Ishikawa (cell line): ENCODE results near the gene HACD1.

Source experiments
- CEBPB ChIP-seq: IDR thresholded peaks from 2 replicates; pipeline ENCODE4 v1.6.1; 2012
- CREB1 ChIP-seq: IDR thresholded peaks from 2 replicates; pipeline ENCODE4 v1.6.1; 2012; ENCODE audit warnings: low read depth
- EGR1 ChIP-seq: IDR thresholded peaks from 2 replicates; pipeline ENCODE4 v1.6.1; 2012
- EP300 ChIP-seq: IDR thresholded peaks from 2 replicates; pipeline ENCODE4 v1.6.1; 2012; ENCODE audit warnings: borderline replicate concordance
- FOXM1 ChIP-seq: IDR thresholded peaks from 2 replicates; pipeline ENCODE4 v1.6.1; 2012; ENCODE audit warnings: low read depth, borderline replicate concordance
- NFIC ChIP-seq: IDR thresholded peaks from 2 replicates; pipeline ENCODE4 v1.6.1; 2012
- RAD21 ChIP-seq: IDR thresholded peaks from 2 replicates; pipeline ENCODE4 v1.6.1; 2012; ENCODE audit warnings: low read depth
- REST ChIP-seq: IDR thresholded peaks from 2 replicates; pipeline ENCODE4 v1.6.1; 2012; ENCODE audit warnings: low read depth, mild to moderate bottlenecking
- TAF1 ChIP-seq: IDR thresholded peaks from 2 replicates; pipeline ENCODE4 v1.6.1; 2012; ENCODE audit warnings: low read depth, mild to moderate bottlenecking
- TCF12 ChIP-seq: IDR thresholded peaks from 2 replicates; pipeline ENCODE4 v1.6.1; 2012; ENCODE audit warnings: low read depth
- TEAD4 ChIP-seq: IDR thresholded peaks from 2 replicates; pipeline ENCODE4 v1.6.1; 2012
- USF1 ChIP-seq: IDR thresholded peaks from 2 replicates; pipeline ENCODE4 v1.6.1; 2012
- YY1 ChIP-seq: IDR thresholded peaks from 2 replicates; pipeline ENCODE4 v1.6.1; 2012; ENCODE audit warnings: low read depth
- ZBTB7A ChIP-seq: IDR thresholded peaks from 2 replicates; pipeline ENCODE4 v1.6.1; 2012; ENCODE audit warnings: low read depth
- TF ChIP-seq, protein P1 (sequence below): IDR thresholded peaks from 2 replicates; pipeline ENCODE4 v1.6.1; 2012

HACD1 gene

DNA sequence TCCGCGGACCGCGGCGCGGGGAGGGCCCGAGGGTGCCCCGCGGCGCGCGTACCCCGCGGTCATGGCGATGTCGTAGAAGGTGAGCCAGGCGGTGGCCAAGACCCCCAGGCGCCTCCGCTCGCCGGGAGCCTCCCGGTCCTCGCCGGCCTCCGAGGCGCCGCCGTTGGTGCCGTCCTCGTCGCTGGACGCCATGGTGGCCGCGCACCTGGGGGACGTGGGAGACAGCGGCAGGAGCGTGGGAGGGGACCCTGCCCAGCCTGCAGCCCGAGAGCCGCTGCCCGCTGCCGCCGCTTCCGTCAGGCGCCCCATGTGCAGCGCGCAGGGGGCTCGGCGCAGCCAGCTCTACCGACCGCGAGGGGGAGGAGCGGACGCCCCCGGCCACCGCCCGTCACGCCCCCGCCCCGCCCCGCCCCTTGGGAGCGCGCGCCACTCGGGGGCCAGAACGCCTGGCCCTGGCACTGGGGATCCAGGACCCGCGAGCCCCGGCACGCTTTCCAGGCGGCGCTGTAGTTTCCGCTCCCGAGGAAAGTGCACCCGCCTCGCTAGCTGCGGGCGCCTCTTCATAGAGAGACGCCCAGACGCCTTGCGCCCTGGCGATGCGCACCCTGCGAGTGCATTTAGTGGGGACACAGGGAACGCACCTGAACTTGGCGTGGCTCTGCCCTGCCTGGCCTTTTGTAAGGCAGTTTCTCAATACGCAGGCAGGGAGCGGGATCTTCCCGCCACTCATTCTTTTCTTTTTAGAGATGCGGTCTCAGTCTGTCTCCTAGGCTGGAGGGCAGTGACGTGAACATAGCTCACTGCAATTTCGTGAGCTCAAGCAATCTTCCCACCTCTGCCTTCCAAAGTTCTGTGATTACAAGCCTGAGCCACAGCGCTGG, at the start of gene HACD1:
Gene HACD1, minus strand, starts transcription at position 344 of the 881 bp plus-strand sequence. Its CDS starts 35 bp downstream, at position 309.
- TF ChIP-seq FOXM1: no peak
- peak; percentile 4; the same call in 1 of the 2 replicates for TF ChIP-seq NFIC
- TF ChIP-seq, protein P1, sequence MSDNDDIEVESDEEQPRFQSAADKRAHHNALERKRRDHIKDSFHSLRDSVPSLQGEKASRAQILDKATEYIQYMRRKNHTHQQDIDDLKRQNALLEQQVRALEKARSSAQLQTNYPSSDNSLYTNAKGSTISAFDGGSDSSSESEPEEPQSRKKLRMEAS: peak; percentile 63; the same call in 1 of the 2 replicates
- 0 out of 2 replicates have a peak, but pooled peaks have one; percentile 58 for TF ChIP-seq EGR1

- TF ChIP-seq NFIC (no peak), ZBTB7A (no peak), REST (no peak), CREB1 (no peak), TCF12 (no peak), TAF1 (no peak), CEBPB (no peak), FOXM1 (no peak), RAD21 (no peak), TEAD4 (no peak), YY1 (no peak), USF1 (no peak)
- TF ChIP-seq, protein P1: no peak
Observed at GRCh38 chr10:17665747-17666146, 48.6 kb upstream of the HACD1 start.

GRCh38 chr10:17663450-17663849, 46.3 kb upstream of the HACD1 start:
- TF ChIP-seq REST (no peak), TCF12 (no peak), EP300 (no peak), TAF1 (no peak), USF1 (no peak), YY1 (no peak), CREB1 (no peak), NFIC (no peak), RAD21 (no peak)

- TF ChIP-seq RAD21 (no peak), YY1 (no peak), NFIC (no peak), CEBPB (no peak), CREB1 (no peak)
Observed at GRCh38 chr10:17662193-17663138, 45.3 kb upstream of the HACD1 start.

DNA sequence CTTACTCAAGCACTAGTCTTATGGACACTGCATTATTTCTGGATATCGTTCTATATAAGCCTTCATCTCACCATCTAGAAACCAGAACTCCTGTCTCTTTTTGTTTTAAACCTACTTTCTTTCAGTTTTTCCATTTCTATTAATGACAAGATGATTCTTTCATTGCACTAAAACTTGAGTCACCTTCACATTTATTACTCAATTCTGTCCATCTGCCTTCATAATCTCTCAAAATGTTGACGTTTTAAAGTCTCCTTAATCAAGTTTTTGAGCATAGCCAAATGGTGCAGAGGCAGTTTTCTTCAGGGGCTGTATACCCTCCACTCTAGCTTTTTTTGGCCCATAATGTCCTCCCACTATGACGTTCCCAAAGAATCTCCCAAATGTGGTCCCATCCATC, 44.3 kb upstream of the HACD1 start:
- TF ChIP-seq, protein P1: no peak
- TF ChIP-seq YY1 (no peak), EP300 (no peak), CEBPB (no peak), FOXM1 (no peak), TCF12 (no peak), ZBTB7A (no peak), REST (no peak), TAF1 (no peak), TEAD4 (no peak), NFIC (no peak), USF1 (no peak), RAD21 (no peak), CREB1 (no peak), EGR1 (no peak)
